ENCODE data around the gene PRR19.

Gene PRR19

GRCh38 chr19:42290136-42290522 is 11.8 kb upstream of the PRR19 start:
- peaks cover 79% of the 10 kb centered on the region for H3K36me3 ChIP-seq (ENCODE audit: control insufficient read depth, insufficient read depth, low read length)
- no peak overlapping the region for H3K27ac ChIP-seq (ENCODE audit: insufficient read depth, low read length, poor library complexity, severe bottlenecking)
- no peak for DNase-seq

GRCh38 chr19:42290523-42291434 is 11.2 kb upstream of the PRR19 start:
- Histone ChIP-seq H3K27me3 (replicated peaks; ENCODE audit: control insufficient read depth, insufficient read depth, low read length, poor library complexity, severe bottlenecking) (no peaks in the 10 kb centered on the region), H3K9me3 (ENCODE audit: control insufficient read depth, low read length) (no peaks in the 10 kb centered on the region), H3K36me3 (ENCODE audit: control insufficient read depth, insufficient read depth, low read length) (peaks cover 79% of the 10 kb centered on the region), H3K4me3 (ENCODE audit: insufficient read depth, low read depth, low read length, poor library complexity, severe bottlenecking) (no peak overlapping the region), H3K4me1 (ENCODE audit: control insufficient read depth, insufficient read depth, low read length, poor library complexity, severe bottlenecking) (peaks cover 5% of the 10 kb centered on the region), H3K27ac (ENCODE audit: insufficient read depth, low read length, poor library complexity, severe bottlenecking) (no peak overlapping the region)
- DNase-seq: peak; percentile 43 to 53 (median 48)

More at GRCh38 chr19:42290136-42290522, 11.8 kb upstream of the PRR19 start:
- Histone ChIP-seq H3K4me3 (ENCODE audit: insufficient read depth, low read depth, low read length, poor library complexity, severe bottlenecking) (no peak overlapping the region), H3K4me1 (ENCODE audit: control insufficient read depth, insufficient read depth, low read length, poor library complexity, severe bottlenecking) (peaks cover 10% of the 10 kb centered on the region), H3K9me3 (ENCODE audit: control insufficient read depth, low read length) (no peaks in the 10 kb centered on the region), H3K27me3 (replicated peaks; ENCODE audit: control insufficient read depth, insufficient read depth, low read length, poor library complexity, severe bottlenecking) (no peaks in the 10 kb centered on the region)

GRCh38 chr19:42291435-42291810 is 10.5 kb upstream of the PRR19 start:
- Histone ChIP-seq H3K36me3 (ENCODE audit: control insufficient read depth, insufficient read depth, low read length) (peaks cover 79% of the 10 kb centered on the region), H3K9me3 (ENCODE audit: control insufficient read depth, low read length) (no peaks in the 10 kb centered on the region), H3K4me1 (ENCODE audit: control insufficient read depth, insufficient read depth, low read length, poor library complexity, severe bottlenecking) (peaks cover 5% of the 10 kb centered on the region), H3K4me3 (ENCODE audit: insufficient read depth, low read depth, low read length, poor library complexity, severe bottlenecking) (no peak overlapping the region), H3K27ac (ENCODE audit: insufficient read depth, low read length, poor library complexity, severe bottlenecking) (no peak overlapping the region), H3K27me3 (replicated peaks; ENCODE audit: control insufficient read depth, insufficient read depth, low read length, poor library complexity, severe bottlenecking) (no peaks in the 10 kb centered on the region)
- DNase-seq: no peak

GRCh38 chr19:42292042-42292960 is 9.6 kb upstream of the PRR19 start:
- Histone ChIP-seq H3K27ac (ENCODE audit: insufficient read depth, low read length, poor library complexity, severe bottlenecking) (no peak overlapping the region), H3K4me1 (ENCODE audit: control insufficient read depth, insufficient read depth, low read length, poor library complexity, severe bottlenecking) (peaks cover 5% of the 10 kb centered on the region), H3K27me3 (replicated peaks; ENCODE audit: control insufficient read depth, insufficient read depth, low read length, poor library complexity, severe bottlenecking) (no peaks in the 10 kb centered on the region), H3K9me3 (ENCODE audit: control insufficient read depth, low read length) (no peaks in the 10 kb centered on the region), H3K4me3 (ENCODE audit: insufficient read depth, low read depth, low read length, poor library complexity, severe bottlenecking) (no peak overlapping the region), H3K36me3 (ENCODE audit: control insufficient read depth, insufficient read depth, low read length) (peaks cover 71% of the 10 kb centered on the region)
- DNase-seq: no peak

- H3K4me1 ChIP-seq (ENCODE audit: control insufficient read depth, insufficient read depth, low read length, poor library complexity, severe bottlenecking): peaks cover 5% of the 10 kb centered on the region
- DNase-seq: no peak
- no peaks in the 10 kb centered on the region for H3K27me3 ChIP-seq (replicated peaks; ENCODE audit: control insufficient read depth, insufficient read depth, low read length, poor library complexity, severe bottlenecking)
- no peak overlapping the region for H3K27ac ChIP-seq (ENCODE audit: insufficient read depth, low read length, poor library complexity, severe bottlenecking)
- no peaks in the 10 kb centered on the region for H3K9me3 ChIP-seq (ENCODE audit: control insufficient read depth, low read length)
- peaks cover 64% of the 10 kb centered on the region for H3K36me3 ChIP-seq (ENCODE audit: control insufficient read depth, insufficient read depth, low read length)
- H3K4me3 ChIP-seq (ENCODE audit: insufficient read depth, low read depth, low read length, poor library complexity, severe bottlenecking): no peak overlapping the region
Measured at GRCh38 chr19:42292963-42293362, 9.0 kb upstream of the PRR19 start.

GRCh38 chr19:42293540-42293939 is 8.4 kb upstream of the PRR19 start:
- DNase-seq: no peak
- Histone ChIP-seq H3K4me1 (ENCODE audit: control insufficient read depth, insufficient read depth, low read length, poor library complexity, severe bottlenecking) (peaks cover 5% of the 10 kb centered on the region), H3K27me3 (replicated peaks; ENCODE audit: control insufficient read depth, insufficient read depth, low read length, poor library complexity, severe bottlenecking) (no peaks in the 10 kb centered on the region), H3K36me3 (ENCODE audit: control insufficient read depth, insufficient read depth, low read length) (peaks cover 58% of the 10 kb centered on the region), H3K27ac (ENCODE audit: insufficient read depth, low read length, poor library complexity, severe bottlenecking) (no peak overlapping the region), H3K9me3 (ENCODE audit: control insufficient read depth, low read length) (no peaks in the 10 kb centered on the region), H3K4me3 (ENCODE audit: insufficient read depth, low read depth, low read length, poor library complexity, severe bottlenecking) (no peak overlapping the region)

GRCh38 chr19:42293948-42294347 is 8.0 kb upstream of the PRR19 start:
- DNase-seq: no peak
- H3K4me3 ChIP-seq (ENCODE audit: insufficient read depth, low read depth, low read length, poor library complexity, severe bottlenecking): no peak overlapping the region
- H3K27me3 ChIP-seq (replicated peaks; ENCODE audit: control insufficient read depth, insufficient read depth, low read length, poor library complexity, severe bottlenecking): no peaks in the 10 kb centered on the region
- peaks cover 54% of the 10 kb centered on the region for H3K36me3 ChIP-seq (ENCODE audit: control insufficient read depth, insufficient read depth, low read length)
- H3K9me3 ChIP-seq (ENCODE audit: control insufficient read depth, low read length): no peaks in the 10 kb centered on the region
- H3K4me1 ChIP-seq (ENCODE audit: control insufficient read depth, insufficient read depth, low read length, poor library complexity, severe bottlenecking): peaks cover 5% of the 10 kb centered on the region
- no peak overlapping the region for H3K27ac ChIP-seq (ENCODE audit: insufficient read depth, low read length, poor library complexity, severe bottlenecking)

GRCh38 chr19:42294471-42295137 is 7.3 kb upstream of the PRR19 start:
- Histone ChIP-seq H3K27me3 (replicated peaks; ENCODE audit: control insufficient read depth, insufficient read depth, low read length, poor library complexity, severe bottlenecking) (no peaks in the 10 kb centered on the region), H3K4me3 (ENCODE audit: insufficient read depth, low read depth, low read length, poor library complexity, severe bottlenecking) (no peak overlapping the region), H3K36me3 (ENCODE audit: control insufficient read depth, insufficient read depth, low read length) (peaks cover 49% of the 10 kb centered on the region), H3K27ac (ENCODE audit: insufficient read depth, low read length, poor library complexity, severe bottlenecking) (no peak overlapping the region), H3K4me1 (ENCODE audit: control insufficient read depth, insufficient read depth, low read length, poor library complexity, severe bottlenecking) (peaks cover 5% of the 10 kb centered on the region), H3K9me3 (ENCODE audit: control insufficient read depth, low read length) (no peaks in the 10 kb centered on the region)
- no peak for DNase-seq

GRCh38 chr19:42295342-42295741 is 6.6 kb upstream of the PRR19 start:
- H3K27me3 ChIP-seq (replicated peaks; ENCODE audit: control insufficient read depth, insufficient read depth, low read length, poor library complexity, severe bottlenecking): no peaks in the 10 kb centered on the region
- no peaks in the 10 kb centered on the region for H3K9me3 ChIP-seq (ENCODE audit: control insufficient read depth, low read length)
- H3K4me1 ChIP-seq (ENCODE audit: control insufficient read depth, insufficient read depth, low read length, poor library complexity, severe bottlenecking): peaks cover 5% of the 10 kb centered on the region
- no peak for DNase-seq
- H3K27ac ChIP-seq (ENCODE audit: insufficient read depth, low read length, poor library complexity, severe bottlenecking): no peak overlapping the region
- H3K36me3 ChIP-seq (ENCODE audit: control insufficient read depth, insufficient read depth, low read length): peaks cover 42% of the 10 kb centered on the region
- no peak overlapping the region for H3K4me3 ChIP-seq (ENCODE audit: insufficient read depth, low read depth, low read length, poor library complexity, severe bottlenecking)

Measured in effector memory CD4-positive, alpha-beta T cell (primary cell).